ENCODE results near the gene FBXW4. TPM values are rescaled to one million over a fixed set of nuclear protein-coding genes. Genes with fewer than 3 reads are reported as not detected.
A peak's percentile ranks its signal among the peaks of the same experiment; 100 is the strongest.

The FBXW4 gene
- total RNA-seq, 4 donors from 2014 or later = 48.2 to 83.6 (median 71.3) TPM

- H3K4me1 ChIP-seq = no peaks in the 10 kb centered on the region
- H3K36me3 ChIP-seq = peaks cover 71% of the 10 kb centered on the region
- DNase-seq (ENCODE audit: low spot score in 2 of 2) = no peak
- no peaks in the 10 kb centered on the region for H3K9me3 ChIP-seq
- no peak overlapping the region for H3K4me3 ChIP-seq
- TF ChIP-seq POLR2AphosphoS5 (IDR thresholded peaks at IDR 0.05) (no peak), POLR2A (IDR thresholded peaks at IDR 0.05) (no peak), EP300 (IDR thresholded peaks at IDR 0.05) (no peak), CTCF (IDR thresholded peaks at IDR 0.05) (no peak)
- H3K27me3 ChIP-seq = no peaks in the 10 kb centered on the region
- no peak overlapping the region for H3K27ac ChIP-seq
- 61% methylated on average over 15 of the region's 16 CpGs for WGBS
These were observed 83.7 kb downstream of the FBXW4 start for GRCh38 chr10:101611096-101611905.

GRCh38 chr10:101609481-101609880 is 85.5 kb downstream of the FBXW4 start:
- no peak overlapping the region for H3K4me3 ChIP-seq
- 92% methylated on average over 4 of the region's 4 CpGs for WGBS
- DNase-seq (ENCODE audit: low spot score in 2 of 2) = no peak
- no peaks in the 10 kb centered on the region for H3K27me3 ChIP-seq
- no peak overlapping the region for H3K27ac ChIP-seq
- no peaks in the 10 kb centered on the region for H3K9me3 ChIP-seq
- peaks cover 85% of the 10 kb centered on the region for H3K36me3 ChIP-seq
- TF ChIP-seq EP300 (IDR thresholded peaks at IDR 0.05) (no peak), POLR2AphosphoS5 (IDR thresholded peaks at IDR 0.05) (no peak), CTCF (IDR thresholded peaks at IDR 0.05) (no peak), POLR2A (IDR thresholded peaks at IDR 0.05) (no peak)
- no peaks in the 10 kb centered on the region for H3K4me1 ChIP-seq

GRCh38 chr10:101607124-101607523 is 87.8 kb downstream of the FBXW4 start:
- no peaks in the 10 kb centered on the region for H3K4me1 ChIP-seq
- H3K27me3 ChIP-seq = no peaks in the 10 kb centered on the region
- no peak overlapping the region for H3K4me3 ChIP-seq
- DNase-seq (ENCODE audit: low spot score in 2 of 2) = no peak
- H3K36me3 ChIP-seq = peaks cover 70% of the 10 kb centered on the region
- H3K9me3 ChIP-seq = no peaks in the 10 kb centered on the region
- no peak overlapping the region for H3K27ac ChIP-seq
- TF ChIP-seq CTCF (IDR thresholded peaks at IDR 0.05) = no peak
- no peak for TF ChIP-seq EP300 (IDR thresholded peaks at IDR 0.05)
- 56% methylated on average over 2 of the region's 2 CpGs for WGBS

- Histone ChIP-seq H3K4me3 (no peak overlapping the region), H3K4me1 (no peaks in the 10 kb centered on the region), H3K27me3 (no peaks in the 10 kb centered on the region), H3K27ac (no peak overlapping the region), H3K9me3 (no peaks in the 10 kb centered on the region), H3K36me3 (peaks cover 29% of the 10 kb centered on the region)
- TF ChIP-seq CTCF (IDR thresholded peaks at IDR 0.05) = peak; percentile 39 to 84
- TF ChIP-seq EP300 (IDR thresholded peaks at IDR 0.05) = no peak
- TF ChIP-seq POLR2A (IDR thresholded peaks at IDR 0.05) = no peak
- TF ChIP-seq POLR2AphosphoS5 (IDR thresholded peaks at IDR 0.05) = no peak
- 53% methylated on average over 6 of the region's 6 CpGs for WGBS
- no peak for DNase-seq (ENCODE audit: low spot score in 2 of 2)
These were observed 92.1 kb downstream of the FBXW4 start for GRCh38 chr10:101602761-101603398.

GRCh38 chr10:101601541-101601940 is 93.4 kb downstream of the FBXW4 start:
- TF ChIP-seq POLR2A (IDR thresholded peaks at IDR 0.05) (no peak), EP300 (IDR thresholded peaks at IDR 0.05) (no peak), POLR2AphosphoS5 (IDR thresholded peaks at IDR 0.05) (no peak), CTCF (IDR thresholded peaks at IDR 0.05) (no peak)
- WGBS = no CpG with 5 or more reads among the region's 1 CpG
- no peak overlapping the region for H3K27ac ChIP-seq
- no peaks in the 10 kb centered on the region for H3K27me3 ChIP-seq
- no peaks in the 10 kb centered on the region for H3K4me1 ChIP-seq
- no peak overlapping the region for H3K4me3 ChIP-seq
- H3K36me3 ChIP-seq = peaks cover 17% of the 10 kb centered on the region
- H3K9me3 ChIP-seq = no peaks in the 10 kb centered on the region
- DNase-seq (ENCODE audit: low spot score in 2 of 2) = no peak

All from suprapubic skin (tissue), 4 donors.